Endothelial cell of umbilical vein (primary cell): ENCODE data around the gene PRDM12. TPM values are rescaled to one million over a fixed set of nuclear protein-coding genes. Genes with fewer than 3 reads are reported as not detected.

Experiments
- BruUV-seq: library from RNA; stranded (reverse); fragments of 400-500 nt; replicated peaks from 2 replicates; lab custom pipeline; 2021; lab: Mats Ljungman, UMichigan
- CTCF ChIA-PET: fragments of 300-600, 350-600 bp; sonication (Branson Sonifier 250); formaldehyde crosslinking; loops from one replicate; lab custom pipeline; 2021; ENCODE audit warnings: antibody characterized with exemption, inconsistent platforms; lab: Charles Lee
- POLR2A ChIA-PET: fragments of 300-600, 350-600 bp; sonication (Branson Sonifier 250); formaldehyde crosslinking; loops from one replicate; lab custom pipeline; 2021; ENCODE audit warnings: antibody characterized with exemption, inconsistent platforms; lab: Charles Lee
- DNase-seq: peaks from one replicate; pipeline ENCODE4 v3.0.0-alpha.2; 2011; ENCODE audit warnings: low read depth, low spot score
- FAIRE-seq: peaks from 2 replicates; lab custom pipeline; 2011; peaks lifted over from hg19 to GRCh38; lab: Jason Lieb, UNC
- H2AFZ ChIP-seq: 2 replicates; pipeline ENCODE4 v1.6.0; 2012; ENCODE audit warnings: low read depth, low read length, control low read depth, inconsistent platforms
- H3K27ac ChIP-seq: 2 replicates; pipeline ENCODE4 v1.5.1; 2011; ENCODE audit warnings: low read depth, mild to moderate bottlenecking, control low read depth, low read length, moderate library complexity; ENCODE audit not compliant: insufficient read depth
- H3K27me3 ChIP-seq, 2 experiments: 2 replicates each; pipeline versions ENCODE4 v1.6.0 to v1.6.1; 2011; ENCODE audit warnings: low read length in 2 of 2, mixed read lengths in 1 of 2; ENCODE audit not compliant: control insufficient read depth in 2 of 2, insufficient read depth in 2 of 2
- H3K36me3 ChIP-seq, 2 experiments: 2 replicates in 1 of 2; 3 replicates in 1 of 2; pipeline ENCODE4 v1.5.1; 2011; ENCODE audit warnings: low read length in 2 of 2, mild to moderate bottlenecking in 1 of 2, moderate library complexity in 1 of 2; ENCODE audit not compliant: control insufficient read depth in 2 of 2, insufficient read depth in 2 of 2; ENCODE audit errors: extremely low read depth in 1 of 2
- H3K4me1 ChIP-seq: 3 replicates; pipeline ENCODE4 v1.5.1; 2011; ENCODE audit warnings: mild to moderate bottlenecking, low read length; ENCODE audit not compliant: control insufficient read depth, insufficient read depth; ENCODE audit errors: extremely low read depth
- H3K4me2 ChIP-seq: 2 replicates; pipeline ENCODE4 v1.6.1; 2011; ENCODE audit warnings: low read length, control low read depth, mixed read lengths; ENCODE audit not compliant: insufficient read depth
- H3K4me3 ChIP-seq, 3 experiments: fragments of 200-600 bp in 1 of 3; sonication (generic), shearing (Covaris generic) in 1 of 3; replicated peaks in 1 of 3; 2 replicates each; pipeline ENCODE4 v1.5.1; 2011 to 2016; ENCODE audit warnings: control low read depth in 3 of 3, low read length in 3 of 3, mild to moderate bottlenecking in 2 of 3, inconsistent platforms in 1 of 3, low read depth in 1 of 3, moderate library complexity in 1 of 3; ENCODE audit not compliant: insufficient read depth in 1 of 3
- H3K79me2 ChIP-seq: 2 replicates; pipeline ENCODE4 v1.6.0; 2012; ENCODE audit warnings: low read length, inconsistent platforms; ENCODE audit not compliant: control insufficient read depth, insufficient read depth
- H3K9ac ChIP-seq: replicated peaks from 2 replicates; pipeline ENCODE3; 2011; ENCODE audit warnings: low read length, control low read depth; ENCODE audit not compliant: insufficient read depth; ENCODE audit errors: extremely low read depth
- H3K9me1 ChIP-seq: replicated peaks from 3 replicates; pipeline ENCODE4 v1.6.0; 2011; ENCODE audit warnings: mild to moderate bottlenecking, low read length; ENCODE audit not compliant: control insufficient read depth, insufficient read depth; ENCODE audit errors: extremely low read depth
- H3K9me3 ChIP-seq: replicated peaks from 2 replicates; pipeline ENCODE4 v1.5.1; 2012; ENCODE audit warnings: low read length, inconsistent platforms; ENCODE audit not compliant: control insufficient read depth, insufficient read depth
- H4K20me1 ChIP-seq: replicated peaks from 2 replicates; pipeline ENCODE3; 2011; ENCODE audit warnings: mild to moderate bottlenecking, low read length; ENCODE audit not compliant: control insufficient read depth, insufficient read depth; ENCODE audit errors: extremely low read depth
- CTCF ChIP-seq, 2 donors: IDR thresholded peaks; 1 replicate in 1 of 2; 2 replicates in 1 of 2; pipeline ENCODE4 v1.5.1; 2011; ENCODE audit warnings: low read length in 2 of 2, mild to moderate bottlenecking in 2 of 2, moderate library complexity in 2 of 2, control low read depth in 1 of 2, inconsistent platforms in 1 of 2, low read depth in 1 of 2; ENCODE audit not compliant: insufficient read depth in 1 of 2; ENCODE audit errors: extremely low read depth in 1 of 2
- EZH2 ChIP-seq: IDR thresholded peaks from 2 replicates; pipeline ENCODE4 v1.6.1; 2012; ENCODE audit warnings: borderline replicate concordance, low read depth, mild to moderate bottlenecking, moderate library complexity, low read length, inconsistent platforms; ENCODE audit not compliant: severe bottlenecking
- FOS ChIP-seq: IDR thresholded peaks from 2 replicates; pipeline ENCODE4 v1.6.1; 2011; ENCODE audit warnings: mild to moderate bottlenecking, low read length, moderate library complexity, borderline replicate concordance; ENCODE audit not compliant: insufficient read depth
- GATA2 ChIP-seq: IDR thresholded peaks from 2 replicates; pipeline ENCODE4 v1.7.0; 2011; ENCODE audit warnings: low read depth, mild to moderate bottlenecking, moderate library complexity, mixed read lengths, low read length; ENCODE audit not compliant: insufficient read length, insufficient read depth
- JUN ChIP-seq: IDR thresholded peaks from 2 replicates; pipeline ENCODE4 v1.6.1; 2011; ENCODE audit warnings: borderline replicate concordance, low read depth; ENCODE audit not compliant: insufficient read length, insufficient read depth
- MAX ChIP-seq: IDR thresholded peaks from 2 replicates; pipeline ENCODE4 v1.6.1; 2011; ENCODE audit not compliant: insufficient read depth, insufficient read length
- MYC ChIP-seq: IDR thresholded peaks from one replicate; pipeline ENCODE4 v1.6.1; 2011; ENCODE audit warnings: mild to moderate bottlenecking, low read depth, low read length
- POLR2A ChIP-seq: IDR thresholded peaks from 2 replicates; pipeline ENCODE4 v1.6.1; 2012; ENCODE audit warnings: low read depth, mild to moderate bottlenecking, control low read depth, low read length
- POLR2AphosphoS5 ChIP-seq: IDR thresholded peaks from 2 replicates; pipeline ENCODE4 v1.6.1; 2012; ENCODE audit warnings: low read depth, mild to moderate bottlenecking, control low read depth, low read length, moderate library complexity; ENCODE audit not compliant: insufficient read depth
- dilution Hi-C: fragments of 300-500 bp; cut with MboI; formaldehyde crosslinking; loops from one replicate; pipeline ENCODE4 v1.15.0; 2019; ENCODE audit warnings: low sequenced_read_pairs; ENCODE audit not compliant: extremely low pct_ligation_motif_present
- intact Hi-C: fragments of 100-400 bp; cut with micrococcal nuclease; formaldehyde crosslinking; loops from one replicate; pipeline ENCODE4 v1.10.0; 2022
- polyA plus RNA-seq, 4 experiments: library from polyadenylated mRNA; depleted of rRNA in 3 of 4; stranded (reverse) in 3 of 4; unstranded in 1 of 4; fragments of >200 nt; gene quantifications; 2 replicates each; pipeline versions ENCODE4 v1.2.1 to v1.2.3, GENCODE V29; 2011 to 2012; ENCODE audit warnings: missing spikeins in 1 of 4
- total RNA-seq: library from RNA; stranded (reverse); gene quantifications from 2 replicates; pipeline ENCODE4 v1.2.3, GENCODE V29; 2021

Gene PRDM12
- total and polyA plus RNA-seq, 2 donors (not counting 3 experiments of a cell fraction or from before 2014, with no cell fraction given) = not detected

GRCh38 chr9:130696139-130696650 is 31.8 kb downstream of the PRDM12 start:
- BruUV-seq = no TSS peak
- TF ChIP-seq MYC (no peak), POLR2AphosphoS5 (no peak), GATA2 (no peak), CTCF (IDR thresholded peaks at IDR 0.05; ENCODE audit: extremely low read depth in 1 of 2, insufficient read depth in 1 of 2, low read depth in 1 of 2, low read length in 2 of 2) (no peak)

GRCh38 chr9:130696996-130697395 is 32.6 kb downstream of the PRDM12 start:
- TF ChIP-seq EZH2 (no peak), FOS (no peak), MYC (no peak), POLR2AphosphoS5 (no peak), JUN (no peak), MAX (no peak), POLR2A (no peak), CTCF (IDR thresholded peaks at IDR 0.05; ENCODE audit: extremely low read depth in 1 of 2, insufficient read depth in 1 of 2, low read depth in 1 of 2, low read length in 2 of 2) (no peak), GATA2 (no peak)
- FAIRE-seq (no peak), DNase-seq (no peak)
- Histone ChIP-seq H3K4me1 (peaks cover 11% of the 10 kb centered on the region), H3K27me3 (no peaks in the 10 kb centered on the region), H3K27ac (no peak overlapping the region), H3K4me3 (no peak overlapping the region), H3K4me2 (no peak overlapping the region), H3K9me1 (no peaks in the 10 kb centered on the region), H3K9me3 (no peaks in the 10 kb centered on the region), H3K79me2 (peaks cover 47% of the 10 kb centered on the region), H4K20me1 (no peaks in the 10 kb centered on the region), H3K36me3 (peaks cover 10 to 30% of the 10 kb centered on the region in 2 experiments), H2AFZ (no peak overlapping the region), H3K9ac (no peak overlapping the region)
- ChIA-PET POLR2A (no interaction called here), CTCF (interaction anchor here (0.9 to 1.2 kb wide), 2 partner anchors 13 to 170 kb away, joined by 3 to 4 read pairs; no protein-coding TSS in a partner anchor)
- no TSS peak for BruUV-seq
- intact Hi-C loops (loop anchor here (5.0 kb wide), 1 partner anchor 350 kb away; no protein-coding TSS in a partner anchor), dilution Hi-C loops (loop anchor here (25.0 kb wide), 1 partner anchor 165 kb away; no protein-coding TSS in a partner anchor)

More at GRCh38 chr9:130696139-130696650, 31.8 kb downstream of the PRDM12 start:
- H4K20me1 ChIP-seq = no peaks in the 10 kb centered on the region
- no peaks in the 10 kb centered on the region for H3K27me3 ChIP-seq
- peaks cover 40% of the 10 kb centered on the region for H3K79me2 ChIP-seq
- peaks cover 9% of the 10 kb centered on the region for H3K4me1 ChIP-seq
- H3K4me3 ChIP-seq = no peak overlapping the region
- dilution Hi-C loops (loop anchor here (25.0 kb wide), 1 partner anchor 166 kb away; no protein-coding TSS in a partner anchor), intact Hi-C loops (loop anchor here (5.0 kb wide), 1 partner anchor 351 kb away; no protein-coding TSS in a partner anchor)
- H3K27ac ChIP-seq = no peak overlapping the region
- CTCF ChIA-PET = interaction anchor here (0.9 to 1.2 kb wide), 2 partner anchors 12 to 170 kb away, joined by 3 to 4 read pairs; no protein-coding TSS in a partner anchor
- H3K9me1 ChIP-seq = no peaks in the 10 kb centered on the region
- H3K4me2 ChIP-seq = no peak overlapping the region
- FAIRE-seq = no peak
- POLR2A ChIA-PET = no interaction called here
- no peak overlapping the region for H3K9ac ChIP-seq
- peaks cover 6 to 24% of the 10 kb centered on the region in 2 experiments for H3K36me3 ChIP-seq
- H3K9me3 ChIP-seq = no peaks in the 10 kb centered on the region
- no peak for DNase-seq
- no peak overlapping the region for H2AFZ ChIP-seq
